Measurements from ENCODE around the gene LOXL1. TPM values are rescaled to one million over a fixed set of nuclear protein-coding genes. Genes with fewer than 3 reads are reported as not detected.

LOXL1 gene
- total RNA-seq, 2 experiments from 2014 or later, result not detected

DNA sequence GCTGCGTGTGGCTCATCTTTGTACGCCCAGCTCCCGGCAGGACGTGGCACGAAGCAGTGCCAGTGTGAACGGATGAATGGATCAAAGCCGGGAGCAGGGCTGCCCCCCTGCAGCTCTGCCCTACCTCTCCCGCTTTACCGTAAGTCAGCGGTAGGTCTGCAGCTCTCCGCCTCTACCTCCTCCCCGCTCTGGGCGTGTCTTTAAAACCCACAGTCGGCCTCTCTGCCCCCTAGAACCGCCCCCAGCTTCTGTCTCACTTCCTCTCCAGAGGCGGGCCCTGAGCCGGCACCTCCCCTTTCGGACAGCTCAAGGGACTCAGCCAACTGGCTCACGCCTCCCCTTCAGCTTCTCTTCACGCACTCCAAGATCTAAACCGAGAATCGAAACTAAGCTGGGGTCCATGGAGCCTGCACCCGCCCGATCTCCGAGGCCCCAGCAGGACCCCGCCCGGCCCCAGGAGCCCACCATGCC lies 68.2 kb downstream of the LOXL1 start, which contains the start of gene PML:
PML (plus strand) TSS at position 304 of the 471 bp plus-strand sequence; CDS start at position 401, 97 bp downstream.
- H3K79me2 ChIP-seq (ENCODE audit: insufficient read depth, low read depth, low read length), result peaks cover 25% of the 10 kb centered on the region; the same call in 1 of the 2 replicates
- H3K9me2 ChIP-seq (ENCODE audit: insufficient read depth, low read length), result no peaks in the 10 kb centered on the region
- intact Hi-C loops (cut with micrococcal nuclease; ENCODE audit: unreplicated experiment), result loop anchor here (5.0 to 10.0 kb wide), 2 partner anchors 470 to 1762 kb away; partner anchors contain the start of genes PKM and UBL7
- H3K36me3 ChIP-seq (ENCODE audit: insufficient read depth, low read length), result peaks cover 13% of the 10 kb centered on the region; the same call in 1 of the 2 replicates
- H3K4me3 ChIP-seq (ENCODE audit: low read depth, low read length, poor library complexity, severe bottlenecking), result peak within 1 kb of the TSS; percentile 89
- H3K4me2 ChIP-seq (ENCODE audit: low read length), result peak within 1 kb of the TSS; percentile 98
- peaks cover 45% of the 10 kb centered on the region for H3K4me1 ChIP-seq (ENCODE audit: insufficient read depth, low read length, poor library complexity, severe bottlenecking)
- peak; percentile 95 for DNase-seq (ENCODE audit: low spot score)
- BruUV-seq (replicated peaks), result no TSS peak
- H3K9me3 ChIP-seq (ENCODE audit: low read length), result no peaks in the 10 kb centered on the region
- peak within 1 kb of the TSS; percentile 93; the same call in 1 of the 2 replicates for H2AFZ ChIP-seq (ENCODE audit: low read length)
- POLR2A ChIA-PET, result interaction anchor here (0.5 to 1.8 kb wide), 5 partner anchors 9 to 943 kb away, joined by 3 to 10 read pairs (median 6); no protein-coding TSS in a partner anchor
- H4K20me1 ChIP-seq (ENCODE audit: insufficient read depth, low read length), result peaks cover 7% of the 10 kb centered on the region; the same call in 1 of the 2 replicates
- H3K27ac ChIP-seq (ENCODE audit: low read depth, low read length, poor library complexity, severe bottlenecking), result peak within 1 kb of the TSS; percentile 35
- no peak for TF ChIP-seq CTCF (conservative IDR thresholded peaks at IDR 0.05; ENCODE audit: low read length)
- no peak for TF ChIP-seq EZH2phosphoT487 (IDR thresholded peaks at IDR 0.05; ENCODE audit: borderline replicate concordance, low read depth, low read length)
- CTCF ChIA-PET (ENCODE audit: unreplicated experiment), result interaction anchor here (0.6 to 1.1 kb wide), 3 partner anchors 13 to 280 kb away, joined by 3 to 6 read pairs (median 4); no protein-coding TSS in a partner anchor

GRCh38 chr15:73994912-73995622 lies 68.8 kb downstream of the LOXL1 start:
- Histone ChIP-seq H3K4me3 (ENCODE audit: low read depth, low read length, poor library complexity, severe bottlenecking) (peak overlapping the region; percentile 89), H4K20me1 (ENCODE audit: insufficient read depth, low read length) (peaks cover 7% of the 10 kb centered on the region; the same call in 1 of the 2 replicates), H3K4me2 (ENCODE audit: low read length) (peak overlapping the region; percentile 98), H3K4me1 (ENCODE audit: insufficient read depth, low read length, poor library complexity, severe bottlenecking) (peaks cover 45% of the 10 kb centered on the region), H3K79me2 (ENCODE audit: insufficient read depth, low read depth, low read length) (peaks cover 25% of the 10 kb centered on the region; the same call in 1 of the 2 replicates), H3K9me2 (ENCODE audit: insufficient read depth, low read length) (no peaks in the 10 kb centered on the region), H2AFZ (ENCODE audit: low read length) (peak overlapping the region; percentile 28; the same call in 1 of the 2 replicates), H3K27ac (ENCODE audit: low read depth, low read length, poor library complexity, severe bottlenecking) (peak overlapping the region; percentile 35), H3K9me3 (ENCODE audit: low read length) (no peaks in the 10 kb centered on the region), H3K36me3 (ENCODE audit: insufficient read depth, low read length) (peaks cover 14% of the 10 kb centered on the region; the same call in 1 of the 2 replicates)
- no peak for TF ChIP-seq EZH2phosphoT487 (IDR thresholded peaks at IDR 0.05; ENCODE audit: borderline replicate concordance, low read depth, low read length)
- TF ChIP-seq CTCF (conservative IDR thresholded peaks at IDR 0.05; ENCODE audit: low read length), result no peak
- BruUV-seq (replicated peaks), result no TSS peak
- peak; percentile 27 for DNase-seq (ENCODE audit: low spot score)
- ChIA-PET POLR2A (interaction anchor here (0.9 to 1.8 kb wide), 4 partner anchors 8 to 15 kb away, joined by 4 to 10 read pairs (median 6); no protein-coding TSS in a partner anchor), CTCF (ENCODE audit: unreplicated experiment) (interaction anchor here (0.6 to 1.1 kb wide), 3 partner anchors 12 to 280 kb away, joined by 3 to 6 read pairs (median 4); no protein-coding TSS in a partner anchor)
- intact Hi-C loops (cut with micrococcal nuclease; ENCODE audit: unreplicated experiment), result loop anchor here (5.0 to 10.0 kb wide), 2 partner anchors 470 to 1763 kb away; partner anchors contain the start of genes PKM and UBL7
